HEK293 (cell line): Measurements from ENCODE around the gene ADCYAP1R1.

ENCODE experiments used
- CTCF ChIP-seq: fragments of 450-650 bp; formaldehyde crosslinking; IDR thresholded peaks from 2 replicates; pipeline ENCODE4 v1.5.1; 2016; ENCODE audit warnings: missing biosample characterization, missing genetic modification characterization
- KLF10 ChIP-seq: fragments of 450-650 bp; IDR thresholded peaks from 2 replicates; pipeline ENCODE4 v1.5.1; 2018; ENCODE audit warnings: missing biosample characterization, mild to moderate bottlenecking, missing genetic modification characterization
- REST ChIP-seq: fragments of 450-650 bp; formaldehyde crosslinking; IDR thresholded peaks from 2 replicates; pipeline ENCODE4 v1.5.1; 2016; ENCODE audit warnings: missing biosample characterization, missing genetic modification characterization
- SALL2 ChIP-seq: fragments of 450-650 bp; formaldehyde crosslinking; IDR thresholded peaks from 2 replicates; pipeline ENCODE4 v1.5.0; 2017; ENCODE audit warnings: missing biosample characterization, mild to moderate bottlenecking, missing genetic modification characterization, borderline replicate concordance
- WT1 ChIP-seq: fragments of 450-650 bp; formaldehyde crosslinking; IDR thresholded peaks from 2 replicates; pipeline ENCODE4 v1.5.1; 2016; ENCODE audit warnings: missing biosample characterization, missing genetic modification characterization
- YY1 ChIP-seq: fragments of 450-650 bp; formaldehyde crosslinking; IDR thresholded peaks from 2 replicates; pipeline ENCODE4 v1.5.1; 2018; ENCODE audit warnings: missing biosample characterization, missing genetic modification characterization
- ZBTB10 ChIP-seq: fragments of 450-650 bp; formaldehyde crosslinking; IDR thresholded peaks from 2 replicates; pipeline ENCODE4 v1.5.1; 2016; ENCODE audit warnings: missing biosample characterization, missing genetic modification characterization
- ZNF302 ChIP-seq: fragments of 450-650 bp; formaldehyde crosslinking; IDR thresholded peaks from 2 replicates; pipeline ENCODE4 v1.5.1; 2016; ENCODE audit warnings: missing biosample characterization, missing genetic modification characterization, low read depth
- ZNF629 ChIP-seq: fragments of 450-650 bp; formaldehyde crosslinking; IDR thresholded peaks from 2 replicates; pipeline ENCODE4 v1.5.1; 2017; ENCODE audit warnings: missing biosample characterization, missing genetic modification characterization
- ZNF645 ChIP-seq: fragments of 450-650 bp; formaldehyde crosslinking; IDR thresholded peaks from 2 replicates; pipeline ENCODE4; 2016; ENCODE audit warnings: missing biosample characterization, missing genetic modification characterization
- ZNF768 ChIP-seq: fragments of 450-650 bp; formaldehyde crosslinking; IDR thresholded peaks from 2 replicates; pipeline ENCODE4 v1.5.1; 2018; ENCODE audit warnings: missing biosample characterization, mild to moderate bottlenecking, missing genetic modification characterization

GRCh38 chr7:31019509-31019908, 32.6 kb upstream of the ADCYAP1R1 start:
- no peak for TF ChIP-seq ZNF645 (tag by site-specific recombination)
- TF ChIP-seq CTCF (tag by site-specific recombination), result no peak
- TF ChIP-seq KLF10 (tag by site-specific recombination), result no peak
- no peak for TF ChIP-seq ZBTB10 (tag by site-specific recombination)
- no peak for TF ChIP-seq REST (tag by site-specific recombination)
- TF ChIP-seq ZNF629 (tag by site-specific recombination), result no peak
- no peak for TF ChIP-seq YY1 (tag by site-specific recombination)
- TF ChIP-seq ZNF768 (tag by site-specific recombination), result no peak
- no peak for TF ChIP-seq SALL2
- no peak for TF ChIP-seq ZNF302 (tag by site-specific recombination)
- no peak for TF ChIP-seq WT1 (tag by site-specific recombination)
